Activated T-cell treated with anti-CD3 and anti-CD28 coated beads, Interleukin-2, amount 50 U/mL, for 4 hours (primary cell): ENCODE data around the gene ALDH1A2. TPM values are rescaled to one million over a fixed set of nuclear protein-coding genes. Genes with fewer than 3 reads are reported as not detected.
"Not testable (repeated sequence)": the region's sequence is repeated elsewhere in the genome, so short reads cannot be mapped to it uniquely, and the experiment has no call there.

Source experiments
- ATAC-seq, 2 donors: fragments of 200-7000 bp; cut with Tn5 transposase; one replicate each; pipeline ENCODE4 v1.10.0; 2021
- DNase-seq: peaks from one replicate; pipeline ENCODE4 v3.0.0-alpha.2; 2020
- H3K27me3 Mint-ChIP-seq: one replicate; pipeline ENCODE4 v1.8.0; 2021; ENCODE audit warnings: low read depth, mixed read lengths
- H3K36me3 Mint-ChIP-seq: one replicate; pipeline ENCODE4 v1.8.0; 2022; ENCODE audit warnings: mixed read lengths; ENCODE audit not compliant: insufficient read depth
- H3K4me1 Mint-ChIP-seq: one replicate; pipeline ENCODE4 v1.8.0; 2021; ENCODE audit warnings: low read depth, mixed read lengths
- H3K4me3 Mint-ChIP-seq: one replicate; pipeline ENCODE4 v1.8.0; 2021; ENCODE audit warnings: mild to moderate bottlenecking, moderate library complexity, mixed read lengths
- H3K9me3 Mint-ChIP-seq: one replicate; pipeline ENCODE4 v1.8.0; 2021; ENCODE audit warnings: mixed read lengths
- total RNA-seq, 3 donors: library from RNA; stranded (reverse); gene quantifications; one replicate each; pipeline ENCODE4 v1.2.1, GENCODE V29; 2021

ALDH1A2 gene
- total RNA-seq, 3 donors from 2014 or later: 0.38 to 2.3 (median 0.53) TPM

DNA sequence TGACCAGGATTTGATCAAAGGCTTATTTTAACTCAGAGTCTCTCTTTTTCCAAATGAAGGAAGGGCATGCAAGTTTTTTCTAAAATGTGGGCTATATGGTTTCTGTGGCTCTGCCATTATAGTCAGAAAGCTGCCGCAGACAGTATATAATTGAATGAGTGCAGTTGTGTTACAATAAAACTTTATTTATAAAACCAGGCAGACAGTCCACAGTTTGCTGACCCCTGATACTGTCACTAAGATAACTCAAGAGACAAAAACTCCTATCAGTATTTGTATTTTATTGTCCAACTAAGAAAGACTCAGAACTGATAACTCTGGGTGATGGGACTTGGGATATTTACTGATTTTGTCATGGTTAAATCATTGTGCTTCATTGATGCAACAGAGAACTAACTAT is 4.9 kb downstream of the ALDH1A2 start:
- no peak for ATAC-seq
- peaks cover 47% of the 10 kb centered on the region for H3K27me3 Mint-ChIP-seq
- no peak overlapping the region for H3K4me3 Mint-ChIP-seq
- no peak for DNase-seq
- no peaks in the 10 kb centered on the region for H3K9me3 Mint-ChIP-seq
- H3K36me3 Mint-ChIP-seq: no peaks in the 10 kb centered on the region
- H3K4me1 Mint-ChIP-seq: no peaks in the 10 kb centered on the region

- Mint-ChIP-seq H3K4me3 (no peak overlapping the region), H3K36me3 (no peaks in the 10 kb centered on the region), H3K9me3 (no peaks in the 10 kb centered on the region), H3K27me3 (peaks cover 41% of the 10 kb centered on the region), H3K4me1 (no peaks in the 10 kb centered on the region)
- DNase-seq (no peak), ATAC-seq (no peak)
These were observed 6.8 kb downstream of the ALDH1A2 start for GRCh38 chr15:58058729-58059128.

DNA sequence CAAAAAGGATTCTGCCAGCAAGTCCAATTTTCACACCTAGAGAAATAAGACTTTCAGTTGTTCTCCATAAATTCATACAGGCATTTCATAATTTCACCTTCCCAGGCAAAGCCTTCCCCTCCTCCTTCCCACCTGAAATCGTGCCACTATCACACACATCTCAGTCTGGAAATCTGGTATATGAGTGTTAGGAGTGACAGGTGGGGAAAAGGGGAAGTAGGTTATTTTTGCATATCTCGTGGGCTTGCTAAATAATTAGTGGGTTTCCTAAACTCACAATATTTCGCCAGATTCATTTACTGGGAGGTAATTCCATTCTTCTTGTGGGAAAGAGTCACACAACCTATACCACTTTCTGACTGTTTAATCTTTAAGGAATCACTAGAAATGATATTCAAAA is 7.4 kb downstream of the ALDH1A2 start:
- Mint-ChIP-seq H3K36me3 (no peaks in the 10 kb centered on the region), H3K4me1 (no peaks in the 10 kb centered on the region), H3K4me3 (no peak overlapping the region), H3K27me3 (peaks cover 40% of the 10 kb centered on the region), H3K9me3 (no peaks in the 10 kb centered on the region)
- ATAC-seq (no peak), DNase-seq (no peak)

- H3K4me3 Mint-ChIP-seq: no peak overlapping the region
- ATAC-seq (no peak), DNase-seq (no peak)
- peaks cover 36% of the 10 kb centered on the region for H3K27me3 Mint-ChIP-seq
- no peaks in the 10 kb centered on the region for H3K36me3 Mint-ChIP-seq
- no peaks in the 10 kb centered on the region for H3K9me3 Mint-ChIP-seq
- no peaks in the 10 kb centered on the region for H3K4me1 Mint-ChIP-seq
These were observed 8.0 kb downstream of the ALDH1A2 start for GRCh38 chr15:58057559-58057958.

DNA sequence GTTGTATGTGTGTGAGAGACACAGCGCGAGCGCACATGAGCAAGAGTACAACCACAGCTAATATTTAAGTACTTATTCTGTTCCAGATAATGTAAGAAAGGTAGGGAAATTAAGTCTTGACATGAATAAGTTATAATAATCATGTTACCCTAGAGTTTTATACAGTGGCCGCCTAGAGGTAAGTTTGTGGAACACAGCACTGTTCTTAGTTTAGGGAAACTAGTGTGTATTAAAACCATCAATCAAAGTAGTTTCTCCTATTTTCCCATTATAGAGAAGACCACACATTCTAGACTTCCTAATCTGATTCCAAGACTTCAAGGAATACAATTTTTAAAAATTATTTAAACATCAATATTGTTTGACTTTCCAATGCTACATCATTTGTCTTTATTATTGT is 9.5 kb downstream of the ALDH1A2 start:
- DNase-seq (no peak), ATAC-seq (no peak)
- Mint-ChIP-seq H3K36me3 (no peaks in the 10 kb centered on the region), H3K4me1 (no peaks in the 10 kb centered on the region), H3K27me3 (peaks cover 32% of the 10 kb centered on the region), H3K4me3 (no peak overlapping the region), H3K9me3 (no peaks in the 10 kb centered on the region)

- Mint-ChIP-seq H3K9me3 (no peaks in the 10 kb centered on the region), H3K4me3 (no peak overlapping the region), H3K4me1 (no peaks in the 10 kb centered on the region), H3K36me3 (no peaks in the 10 kb centered on the region), H3K27me3 (peaks cover 23% of the 10 kb centered on the region)
- DNase-seq (no peak), ATAC-seq (no peak)
These were observed 12.0 kb downstream of the ALDH1A2 start for GRCh38 chr15:58053315-58054153.

DNA sequence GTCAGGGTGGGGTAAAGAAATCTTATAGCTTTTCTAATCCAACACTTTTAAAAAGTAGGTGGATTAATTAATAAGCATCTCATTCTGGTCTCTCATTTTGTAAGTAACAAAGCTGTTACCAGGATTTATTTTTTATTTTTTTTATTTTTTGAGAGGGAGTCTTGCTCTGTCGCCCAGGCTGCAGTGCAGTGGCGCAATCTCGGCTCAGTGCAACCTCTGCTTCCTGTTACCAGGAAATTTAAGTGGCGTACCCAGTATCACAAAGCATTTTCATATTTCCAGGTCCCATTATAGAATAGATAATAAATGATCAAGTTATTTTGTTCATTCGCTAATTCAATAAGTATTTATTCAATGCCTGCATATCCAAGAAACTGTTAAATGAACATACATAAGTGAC is 13.2 kb downstream of the ALDH1A2 start:
- no peak for ATAC-seq
- Mint-ChIP-seq H3K4me1 (no peaks in the 10 kb centered on the region), H3K27me3 (peaks cover 20% of the 10 kb centered on the region), H3K4me3 (no peak overlapping the region), H3K36me3 (no peaks in the 10 kb centered on the region), H3K9me3 (no peaks in the 10 kb centered on the region)
- DNase-seq: no peak

- DNase-seq (no peak), ATAC-seq (no peak)
- Mint-ChIP-seq H3K4me3 (no peak overlapping the region), H3K4me1 (no peaks in the 10 kb centered on the region), H3K9me3 (no peaks in the 10 kb centered on the region), H3K36me3 (no peaks in the 10 kb centered on the region), H3K27me3 (peaks cover 23% of the 10 kb centered on the region)
These were observed 15.8 kb downstream of the ALDH1A2 start for GRCh38 chr15:58049520-58050227.

DNA sequence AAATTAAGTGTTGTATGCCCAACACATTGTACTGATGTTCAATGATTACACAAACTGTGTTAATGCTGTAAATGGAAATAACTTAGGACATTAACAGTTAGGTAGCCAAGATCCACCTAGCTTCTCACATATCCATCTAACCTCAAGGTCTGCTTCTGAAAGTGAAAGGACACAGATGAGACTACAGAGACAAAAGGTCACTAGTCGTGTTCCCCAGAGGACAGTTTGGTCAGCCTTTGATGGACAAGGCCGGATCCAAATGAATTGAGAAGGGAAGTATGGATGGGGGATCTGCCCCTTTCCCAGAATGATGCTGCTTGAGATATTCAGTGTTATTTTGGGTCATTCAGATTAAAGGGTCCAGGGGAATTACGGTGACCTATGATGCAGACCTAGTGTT is 17.2 kb downstream of the ALDH1A2 start:
- H3K9me3 Mint-ChIP-seq: no peaks in the 10 kb centered on the region
- no peaks in the 10 kb centered on the region for H3K4me1 Mint-ChIP-seq
- H3K4me3 Mint-ChIP-seq: no peak overlapping the region
- H3K36me3 Mint-ChIP-seq: no peaks in the 10 kb centered on the region
- peaks cover 30% of the 10 kb centered on the region for H3K27me3 Mint-ChIP-seq
- ATAC-seq (no peak), DNase-seq (no peak)

GRCh38 chr15:58047149-58047548 is 18.4 kb downstream of the ALDH1A2 start:
- peaks cover 31% of the 10 kb centered on the region for H3K27me3 Mint-ChIP-seq
- H3K9me3 Mint-ChIP-seq: no peaks in the 10 kb centered on the region
- H3K4me1 Mint-ChIP-seq: no peaks in the 10 kb centered on the region
- no peaks in the 10 kb centered on the region for H3K36me3 Mint-ChIP-seq
- ATAC-seq: no peak
- no peak for DNase-seq
- no peak overlapping the region for H3K4me3 Mint-ChIP-seq

- Mint-ChIP-seq H3K4me1 (no peaks in the 10 kb centered on the region), H3K9me3 (no peaks in the 10 kb centered on the region), H3K4me3 (no peak overlapping the region), H3K27me3 (peaks cover 31% of the 10 kb centered on the region), H3K36me3 (no peaks in the 10 kb centered on the region)
- ATAC-seq: no peak
- DNase-seq: no peak
These were observed 19.0 kb downstream of the ALDH1A2 start for GRCh38 chr15:58046467-58046866.

DNA sequence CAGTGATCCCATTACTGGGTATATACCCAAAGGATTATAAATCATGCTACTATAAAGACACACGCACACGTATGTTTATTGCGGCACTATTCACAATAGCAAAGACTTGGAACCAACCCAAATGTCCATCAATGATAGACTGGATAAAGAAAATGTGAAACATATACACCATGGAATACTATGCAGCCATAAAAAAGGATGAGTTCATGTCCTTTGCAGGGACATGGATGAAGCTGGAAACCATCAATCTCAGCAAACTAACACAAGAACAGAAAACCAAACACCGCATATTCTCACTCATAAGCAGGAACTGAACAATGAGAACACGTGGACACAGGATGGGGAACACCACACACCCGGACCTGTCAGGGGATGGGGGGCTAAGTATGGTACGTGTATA is 20.1 kb downstream of the ALDH1A2 start:
- peaks cover 31% of the 10 kb centered on the region for H3K27me3 Mint-ChIP-seq
- ATAC-seq, DNase-seq, H3K4me3 Mint-ChIP-seq, H3K4me1 Mint-ChIP-seq, H3K36me3 Mint-ChIP-seq, H3K9me3 Mint-ChIP-seq: not testable (repeated sequence)

- Mint-ChIP-seq H3K36me3 (no peaks in the 10 kb centered on the region), H3K27me3 (peaks cover 29% of the 10 kb centered on the region), H3K4me3 (no peak overlapping the region), H3K4me1 (no peaks in the 10 kb centered on the region), H3K9me3 (no peaks in the 10 kb centered on the region)
- DNase-seq: no peak
- ATAC-seq: no peak
These were observed 21.0 kb downstream of the ALDH1A2 start for GRCh38 chr15:58044551-58044950.

GRCh38 chr15:58043192-58043903 is 22.2 kb downstream of the ALDH1A2 start:
- no peaks in the 10 kb centered on the region for H3K9me3 Mint-ChIP-seq
- ATAC-seq: no peak
- DNase-seq: peak; percentile 11
- peaks cover 33% of the 10 kb centered on the region for H3K27me3 Mint-ChIP-seq
- no peak overlapping the region for H3K4me3 Mint-ChIP-seq
- no peaks in the 10 kb centered on the region for H3K4me1 Mint-ChIP-seq
- no peaks in the 10 kb centered on the region for H3K36me3 Mint-ChIP-seq
